ENCODE data around the gene APOC3. TPM values are rescaled to one million over a fixed set of nuclear protein-coding genes. Genes with fewer than 3 reads are reported as not detected.
"Not testable (repeated sequence)": the region's sequence is repeated elsewhere in the genome, so short reads cannot be mapped to it uniquely, and the experiment has no call there.

Gene APOC3
- total and polyA plus RNA-seq, 12 donors: 0.12 to 0.64 TPM; not detected in 10

DNA sequence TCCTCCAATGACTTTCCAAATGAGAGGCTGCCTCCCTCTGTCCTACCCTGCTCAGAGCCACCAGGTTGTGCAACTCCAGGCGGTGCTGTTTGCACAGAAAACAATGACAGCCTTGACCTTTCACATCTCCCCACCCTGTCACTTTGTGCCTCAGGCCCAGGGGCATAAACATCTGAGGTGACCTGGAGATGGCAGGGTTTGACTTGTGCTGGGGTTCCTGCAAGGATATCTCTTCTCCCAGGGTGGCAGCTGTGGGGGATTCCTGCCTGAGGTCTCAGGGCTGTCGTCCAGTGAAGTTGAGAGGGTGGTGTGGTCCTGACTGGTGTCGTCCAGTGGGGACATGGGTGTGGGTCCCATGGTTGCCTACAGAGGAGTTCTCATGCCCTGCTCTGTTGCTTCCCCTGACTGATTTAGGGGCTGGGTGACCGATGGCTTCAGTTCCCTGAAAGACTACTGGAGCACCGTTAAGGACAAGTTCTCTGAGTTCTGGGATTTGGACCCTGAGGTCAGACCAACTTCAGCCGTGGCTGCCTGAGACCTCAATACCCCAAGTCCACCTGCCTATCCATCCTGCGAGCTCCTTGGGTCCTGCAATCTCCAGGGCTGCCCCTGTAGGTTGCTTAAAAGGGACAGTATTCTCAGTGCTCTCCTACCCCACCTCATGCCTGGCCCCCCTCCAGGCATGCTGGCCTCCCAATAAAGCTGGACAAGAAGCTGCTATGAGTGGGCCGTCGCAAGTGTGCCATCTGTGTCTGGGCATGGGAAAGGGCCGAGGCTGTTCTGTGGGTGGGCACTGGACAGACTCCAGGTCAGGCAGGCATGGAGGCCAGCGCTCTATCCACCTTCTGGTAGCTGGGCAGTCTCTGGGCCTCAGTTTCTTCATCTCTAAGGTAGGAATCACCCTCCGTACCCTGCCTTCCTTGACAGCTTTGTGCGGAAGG lies 2.9 kb downstream of the APOC3 start:
- intact Hi-C loops (cut with DNase I): loop anchor here in 1 of 10 donors (5.0 kb wide), 1 partner anchor 40 kb away; the partner anchor contains the start of gene APOA5
- DNase-seq: no peak

DNA sequence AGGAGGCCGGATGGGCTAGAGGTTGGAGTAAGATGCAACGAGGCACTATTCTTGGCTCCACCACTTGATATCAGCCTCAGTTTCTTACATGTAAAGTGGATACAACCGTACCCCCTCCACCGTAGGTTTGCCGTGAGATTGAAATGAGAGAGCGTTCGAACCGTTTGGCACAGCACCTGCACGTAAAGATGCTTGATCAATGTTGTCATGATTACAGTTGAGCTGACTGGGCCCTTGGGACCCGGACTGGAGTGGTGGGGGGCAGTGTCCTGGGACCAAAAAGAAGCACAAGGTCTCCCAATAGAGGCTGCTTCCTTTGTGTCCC lies 3.7 kb downstream of the APOC3 start:
- TF ChIP-seq, protein P1, sequence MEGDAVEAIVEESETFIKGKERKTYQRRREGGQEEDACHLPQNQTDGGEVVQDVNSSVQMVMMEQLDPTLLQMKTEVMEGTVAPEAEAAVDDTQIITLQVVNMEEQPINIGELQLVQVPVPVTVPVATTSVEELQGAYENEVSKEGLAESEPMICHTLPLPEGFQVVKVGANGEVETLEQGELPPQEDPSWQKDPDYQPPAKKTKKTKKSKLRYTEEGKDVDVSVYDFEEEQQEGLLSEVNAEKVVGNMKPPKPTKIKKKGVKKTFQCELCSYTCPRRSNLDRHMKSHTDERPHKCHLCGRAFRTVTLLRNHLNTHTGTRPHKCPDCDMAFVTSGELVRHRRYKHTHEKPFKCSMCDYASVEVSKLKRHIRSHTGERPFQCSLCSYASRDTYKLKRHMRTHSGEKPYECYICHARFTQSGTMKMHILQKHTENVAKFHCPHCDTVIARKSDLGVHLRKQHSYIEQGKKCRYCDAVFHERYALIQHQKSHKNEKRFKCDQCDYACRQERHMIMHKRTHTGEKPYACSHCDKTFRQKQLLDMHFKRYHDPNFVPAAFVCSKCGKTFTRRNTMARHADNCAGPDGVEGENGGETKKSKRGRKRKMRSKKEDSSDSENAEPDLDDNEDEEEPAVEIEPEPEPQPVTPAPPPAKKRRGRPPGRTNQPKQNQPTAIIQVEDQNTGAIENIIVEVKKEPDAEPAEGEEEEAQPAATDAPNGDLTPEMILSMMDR (IDR thresholded peaks at IDR 0.05): no peak

More for the DNA sequence above, 2.9 kb downstream of the APOC3 start:
- Histone ChIP-seq H3K27me3 (no peaks in the 10 kb centered on the region), H3K27ac (no peak overlapping the region), H3K4me3 (no peak overlapping the region), H3K9me3 (no peaks in the 10 kb centered on the region), H3K36me3 (no peaks in the 10 kb centered on the region), H3K4me1 (peaks cover 11 to 36% (median 28%) of the 10 kb centered on the region in 9 donors)
- TF ChIP-seq, protein P1 (IDR thresholded peaks at IDR 0.05): peak in 1 of 9 donors; percentile 5
- WGBS, 2 donors: 74 to 78% methylated on average over 13 of the region's 13 CpGs
- ATAC-seq: no peak

DNA sequence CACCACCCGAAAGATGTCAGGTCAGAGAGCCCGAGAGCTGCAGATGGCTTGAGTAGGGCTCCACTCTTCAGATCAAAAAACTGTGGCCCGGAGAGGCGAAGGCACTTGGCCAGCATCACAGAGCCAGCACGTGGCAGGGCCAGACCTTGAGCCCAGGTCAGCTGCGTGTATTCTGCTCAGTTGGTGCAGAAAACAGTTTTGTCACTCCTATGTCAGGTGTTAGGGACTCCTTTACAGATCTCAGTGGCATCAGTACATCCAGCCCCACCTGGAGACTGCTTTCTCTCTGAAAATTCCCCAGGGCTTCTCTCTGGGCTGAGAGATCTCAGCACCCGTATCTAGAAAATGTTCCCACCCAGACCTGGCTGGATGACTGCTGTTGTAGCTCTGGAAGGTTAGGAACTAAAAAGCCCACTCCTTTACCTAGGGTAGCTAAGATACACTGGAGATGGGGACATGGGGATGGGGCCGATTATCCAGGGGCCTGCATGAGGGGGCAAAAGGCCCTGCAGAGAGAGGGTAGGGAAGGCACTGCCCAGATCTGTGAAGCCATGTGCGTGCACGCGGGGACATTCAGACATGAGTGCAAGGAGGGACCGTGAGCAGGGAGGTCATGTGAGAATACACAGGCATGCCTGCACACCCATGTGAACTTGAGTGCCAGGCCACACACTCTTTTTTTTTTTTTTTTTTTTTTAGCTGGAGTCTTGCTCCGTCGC lies 4.3 kb downstream of the APOC3 start:
- WGBS, 2 donors: 78 to 88% methylated on average over 13 to 14 of the region's 14 CpGs
- Histone ChIP-seq H3K4me1 (peaks cover 11 to 44% (median 33%) of the 10 kb centered on the region in 9 donors), H3K4me3 (no peak overlapping the region), H3K27ac (no peak overlapping the region), H3K27me3 (no peaks in the 10 kb centered on the region), H3K9me3 (no peaks in the 10 kb centered on the region), H3K36me3 (no peaks in the 10 kb centered on the region)
- DNase-seq: no peak
- ATAC-seq: no peak
- TF ChIP-seq, protein P1 (IDR thresholded peaks at IDR 0.05): no peak
- intact Hi-C loops (cut with DNase I): loop anchor here in 2 of 10 donors (2.0 to 5.0 kb wide), 2 partner anchors 42 to 43 kb away; partner anchors contain the start of gene APOA5 (in 2 of the 2)

More for the DNA sequence above, 3.7 kb downstream of the APOC3 start:
- Histone ChIP-seq H3K36me3 (no peaks in the 10 kb centered on the region), H3K4me1 (peaks cover 11 to 43% (median 33%) of the 10 kb centered on the region in 9 donors), H3K4me3 (no peak overlapping the region), H3K27ac (no peak overlapping the region), H3K9me3 (no peaks in the 10 kb centered on the region), H3K27me3 (no peaks in the 10 kb centered on the region)
- DNase-seq (no peak), ATAC-seq (no peak)
- intact Hi-C loops (cut with DNase I): loop anchor here in 1 of 10 donors (5.0 kb wide), 1 partner anchor 41 kb away; the partner anchor contains the start of gene APOA5
- WGBS, 2 donors: 88 to 93% methylated on average over 10 of the region's 10 CpGs

DNA sequence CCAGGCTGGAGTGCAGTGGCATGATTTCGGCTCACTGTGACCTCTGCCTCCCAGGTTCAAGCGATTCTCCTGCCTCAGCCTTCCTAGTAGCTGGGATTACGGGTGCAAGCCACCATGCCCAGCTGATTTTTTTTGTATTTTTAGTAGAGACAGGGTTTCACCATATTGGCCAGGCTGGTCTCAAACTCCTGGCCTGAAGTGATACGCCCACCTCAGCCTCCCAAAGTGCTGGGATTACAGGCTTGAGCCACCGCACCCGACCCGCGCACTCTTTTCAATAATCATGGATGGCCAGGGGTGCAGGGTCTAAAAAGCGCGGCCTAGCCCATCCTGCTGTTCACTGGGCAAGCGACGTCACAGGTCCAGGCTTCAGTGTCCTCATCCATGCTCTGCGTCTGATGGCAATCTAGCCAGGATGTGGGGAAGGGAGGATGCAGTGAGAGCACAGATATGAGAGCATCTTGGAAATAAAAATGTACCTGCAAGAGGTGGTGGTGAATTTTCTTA lies 4.9 kb downstream of the APOC3 start:
- 78 to 80% methylated on average over 13 of the region's 13 CpGs for WGBS, 2 donors
- peaks cover 11 to 51% (median 33%) of the 10 kb centered on the region in 9 donors for H3K4me1 ChIP-seq
- ATAC-seq, DNase-seq, H3K27me3 ChIP-seq, H3K9me3 ChIP-seq, H3K36me3 ChIP-seq: not testable (repeated sequence)
- peak overlapping the region in 2 of 10 donors; percentile 49 for H3K4me3 ChIP-seq
- peak overlapping the region in 9 of 10 donors; percentile 79 to 88 (median 83) for H3K27ac ChIP-seq
- intact Hi-C loops (cut with DNase I): loop anchor here in 8 of 10 donors (1.0 to 5.0 kb wide), 5 partner anchors 38 to 44 kb away; partner anchors contain the start of gene APOA5 (in 7 of the 8)

All from heart right ventricle (tissue), 16 donors.